HG03103 (cell line): Measurements from ENCODE around the gene LHX1.

Experiments used
- ATAC-seq: cut with Tn5 transposase; IDR thresholded peaks from one replicate; pipeline ENCODE4 v1.9.1; 2021; ENCODE audit warnings: low read depth; ENCODE audit not compliant: unreplicated experiment

Gene LHX1

DNA sequence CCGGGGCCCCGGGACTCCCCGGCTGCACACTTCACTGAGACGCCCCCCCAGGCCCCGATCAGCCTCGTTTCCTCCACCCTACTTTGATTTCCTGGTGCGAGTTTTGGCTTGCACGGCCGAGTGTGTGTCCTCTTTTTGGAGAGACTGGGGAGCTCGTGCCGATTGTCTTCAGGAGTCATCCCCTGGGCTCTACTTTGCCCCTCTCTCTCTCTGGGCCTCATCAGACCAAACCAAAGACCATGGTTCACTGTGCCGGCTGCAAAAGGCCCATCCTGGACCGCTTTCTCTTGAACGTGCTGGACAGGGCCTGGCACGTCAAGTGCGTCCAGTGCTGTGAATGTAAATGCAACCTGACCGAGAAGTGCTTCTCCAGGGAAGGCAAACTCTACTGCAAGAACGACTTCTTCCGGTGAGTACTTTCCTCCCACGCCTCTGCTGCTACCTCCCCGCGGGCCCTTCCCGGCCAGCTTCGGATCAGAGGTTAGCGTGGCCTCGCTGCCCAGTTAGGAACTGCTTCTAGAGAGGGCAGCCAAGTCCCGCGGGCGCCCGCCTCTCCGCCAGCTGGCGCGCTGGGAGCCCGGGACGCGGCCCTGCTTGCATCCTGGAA is 787 bp downstream of the LHX1 start:
- ATAC-seq = no peak

DNA sequence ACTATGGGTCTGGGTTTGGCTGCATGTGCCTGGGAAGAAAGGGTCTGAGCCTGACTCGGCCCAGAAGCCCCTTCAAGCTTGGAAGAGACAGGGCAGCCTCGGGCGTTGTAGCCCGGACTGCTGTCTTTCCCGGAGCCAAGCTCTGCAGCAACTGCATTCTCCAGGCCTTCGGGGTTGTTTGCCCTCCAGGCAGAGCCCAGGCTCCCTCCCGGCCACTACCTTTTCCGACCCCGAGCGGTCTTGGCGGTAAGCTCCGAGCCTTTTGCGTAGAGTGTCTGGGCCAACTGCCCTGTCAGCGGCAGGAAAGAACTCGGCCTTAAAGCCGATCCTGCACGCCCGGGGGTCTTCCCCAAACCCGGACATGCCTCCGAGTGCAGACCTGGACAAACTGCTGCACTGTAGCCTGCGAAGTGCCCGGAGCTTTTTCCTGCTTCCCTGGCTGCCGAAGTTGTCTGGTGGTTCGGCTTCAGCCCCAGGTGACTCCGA is 1.3 kb downstream of the LHX1 start:
- ATAC-seq = no peak

GRCh38 chr17:36939052-36939801 is 2.0 kb downstream of the LHX1 start:
- ATAC-seq = no peak

DNA sequence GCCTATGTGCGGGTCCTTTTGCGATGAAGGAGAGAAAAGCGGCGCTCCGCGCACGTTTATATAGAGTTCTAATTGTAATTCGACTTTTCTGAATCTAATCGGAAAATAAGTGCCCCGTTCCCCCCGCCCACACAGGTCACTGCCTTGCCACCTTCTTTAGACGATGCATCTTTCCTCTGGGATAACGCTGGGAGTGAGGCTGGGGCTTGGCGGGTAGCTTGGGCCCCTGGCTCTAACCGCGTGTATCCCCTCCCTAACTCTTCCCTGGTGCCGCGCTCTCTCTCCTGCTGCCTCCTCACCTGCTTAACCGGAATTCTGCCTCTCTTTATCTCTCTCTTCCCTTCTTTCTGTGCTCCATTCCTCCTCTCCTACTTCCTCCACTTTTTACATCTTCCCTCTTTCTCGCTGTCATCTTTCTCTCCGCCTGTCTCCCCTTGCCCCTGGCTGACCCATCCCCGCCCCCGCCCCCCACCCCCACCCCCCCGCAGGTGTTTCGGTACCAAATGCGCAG is 2.6 kb downstream of the LHX1 start:
- ATAC-seq = no peak

DNA sequence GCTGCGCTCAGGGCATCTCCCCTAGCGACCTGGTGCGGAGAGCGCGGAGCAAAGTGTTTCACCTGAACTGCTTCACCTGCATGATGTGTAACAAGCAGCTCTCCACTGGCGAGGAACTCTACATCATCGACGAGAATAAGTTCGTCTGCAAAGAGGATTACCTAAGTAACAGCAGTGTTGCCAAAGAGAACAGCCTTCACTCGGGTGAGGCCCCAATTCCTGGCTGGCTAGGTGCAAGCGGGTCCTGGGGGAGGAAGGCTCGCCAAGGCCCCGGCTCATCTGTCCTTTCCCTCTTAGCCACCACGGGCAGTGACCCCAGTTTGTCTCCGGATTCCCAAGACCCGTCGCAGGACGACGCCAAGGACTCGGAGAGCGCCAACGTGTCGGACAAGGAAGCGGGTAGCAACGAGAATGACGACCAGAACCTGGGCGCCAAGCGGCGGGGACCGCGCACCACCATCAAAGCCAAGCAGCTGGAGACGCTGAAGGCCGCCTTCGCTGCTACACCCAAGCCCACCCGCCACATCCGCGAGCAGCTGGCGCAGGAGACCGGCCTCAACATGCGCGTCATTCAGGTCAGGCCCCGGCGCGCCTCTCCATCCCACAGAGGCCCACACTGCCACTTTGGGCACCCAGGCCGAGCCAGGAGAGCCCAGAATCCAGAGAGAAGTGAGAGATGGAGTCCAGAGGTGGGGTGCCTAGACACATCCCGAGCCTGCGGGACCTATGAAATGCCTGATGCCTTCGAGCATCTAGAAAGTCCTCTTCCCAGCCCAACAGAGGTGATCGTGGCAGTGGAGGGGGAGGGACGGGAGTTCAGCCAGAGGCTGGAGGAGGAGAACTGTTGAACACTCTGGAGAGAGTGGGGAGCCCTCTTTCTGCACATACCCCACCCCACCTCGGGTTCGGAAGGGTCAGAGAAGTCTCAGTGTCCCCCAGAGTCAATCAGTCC is 3.3 kb downstream of the LHX1 start:
- no peak for ATAC-seq

GRCh38 chr17:36941265-36942010 is 4.2 kb downstream of the LHX1 start:
- ATAC-seq = no peak

DNA sequence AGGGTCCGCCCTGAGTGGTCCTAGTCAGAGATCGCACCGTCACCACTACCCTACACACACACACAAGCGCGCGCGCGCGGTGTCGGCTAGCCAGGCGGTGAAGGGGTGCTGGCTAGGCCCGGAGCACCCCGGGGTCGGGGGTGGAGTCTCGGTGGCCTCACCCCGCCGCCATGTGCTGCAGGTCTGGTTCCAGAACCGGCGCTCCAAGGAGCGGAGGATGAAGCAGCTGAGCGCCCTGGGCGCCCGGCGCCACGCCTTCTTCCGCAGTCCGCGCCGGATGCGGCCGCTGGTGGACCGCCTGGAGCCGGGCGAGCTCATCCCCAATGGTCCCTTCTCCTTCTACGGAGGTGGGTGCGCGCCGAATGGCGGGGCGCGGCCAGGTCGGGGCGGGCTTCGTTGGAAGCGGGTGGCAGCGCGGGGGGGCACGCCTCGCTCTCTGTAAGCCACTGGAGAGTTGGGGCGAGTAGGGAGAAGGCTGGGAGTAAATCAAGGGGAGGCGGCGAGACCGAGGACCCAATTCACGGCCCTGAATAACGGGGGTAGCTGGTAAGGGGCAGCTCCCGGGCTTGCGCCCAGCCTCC is 4.8 kb downstream of the LHX1 start:
- no peak for ATAC-seq

GRCh38 chr17:36942631-36943125 is 5.4 kb downstream of the LHX1 start:
- ATAC-seq = no peak

- no peak for ATAC-seq
Observed at GRCh38 chr17:36943250-36944191, 6.2 kb downstream of the LHX1 start.

GRCh38 chr17:36944553-36944952 is 7.3 kb downstream of the LHX1 start:
- no peak for ATAC-seq

GRCh38 chr17:36945140-36945539 is 7.9 kb downstream of the LHX1 start:
- no peak for ATAC-seq

DNA sequence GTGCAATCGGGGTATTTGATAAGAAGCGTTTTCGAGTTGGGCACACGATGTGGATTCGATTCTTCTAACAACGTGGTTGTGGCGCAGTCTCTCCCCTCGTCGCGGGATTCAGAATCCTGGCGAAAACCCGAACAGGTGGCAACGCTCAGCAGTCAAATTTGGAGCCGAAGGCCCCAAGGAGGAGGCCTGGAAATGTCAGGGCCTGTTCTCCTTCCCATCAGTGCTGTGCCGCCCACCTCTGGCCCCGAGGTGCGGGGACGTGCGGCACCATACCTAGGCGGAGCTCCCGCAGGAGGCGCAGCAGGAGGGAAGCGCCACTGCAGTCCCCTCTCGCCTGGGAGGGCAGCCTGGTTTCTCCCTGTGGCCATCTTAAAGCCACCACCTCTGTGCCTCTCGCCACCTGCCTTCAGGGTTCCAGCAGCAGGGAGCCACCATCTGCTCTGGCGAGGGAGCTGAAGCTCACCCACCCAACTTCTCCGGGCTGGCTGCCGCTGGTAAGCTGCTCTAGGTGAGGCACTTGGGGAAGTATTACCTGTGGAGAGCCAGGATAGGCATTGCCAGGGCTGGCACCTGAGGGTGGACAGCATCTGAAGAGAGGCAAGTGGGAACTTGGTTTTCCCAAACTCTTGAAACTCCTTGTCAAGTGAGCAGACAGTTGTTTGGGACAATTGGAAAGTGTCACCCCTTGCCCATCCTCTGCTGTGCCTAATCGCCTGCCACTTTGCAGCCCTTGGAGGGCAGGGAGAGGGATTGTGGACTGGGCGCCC is 8.9 kb downstream of the LHX1 start:
- ATAC-seq = no peak

- ATAC-seq = no peak
Observed at GRCh38 chr17:36946726-36947091, 9.4 kb downstream of the LHX1 start.

- ATAC-seq = peak; percentile 11
Observed at GRCh38 chr17:36947922-36948716, 10.8 kb downstream of the LHX1 start.

GRCh38 chr17:36948717-36949460 is 11.6 kb downstream of the LHX1 start, which contains the start of gene AATF:
Gene AATF (plus strand): TSS chr17:36948954. CDS start chr17:36949126, 172 bp downstream.
- peak; percentile 85 for ATAC-seq

DNA sequence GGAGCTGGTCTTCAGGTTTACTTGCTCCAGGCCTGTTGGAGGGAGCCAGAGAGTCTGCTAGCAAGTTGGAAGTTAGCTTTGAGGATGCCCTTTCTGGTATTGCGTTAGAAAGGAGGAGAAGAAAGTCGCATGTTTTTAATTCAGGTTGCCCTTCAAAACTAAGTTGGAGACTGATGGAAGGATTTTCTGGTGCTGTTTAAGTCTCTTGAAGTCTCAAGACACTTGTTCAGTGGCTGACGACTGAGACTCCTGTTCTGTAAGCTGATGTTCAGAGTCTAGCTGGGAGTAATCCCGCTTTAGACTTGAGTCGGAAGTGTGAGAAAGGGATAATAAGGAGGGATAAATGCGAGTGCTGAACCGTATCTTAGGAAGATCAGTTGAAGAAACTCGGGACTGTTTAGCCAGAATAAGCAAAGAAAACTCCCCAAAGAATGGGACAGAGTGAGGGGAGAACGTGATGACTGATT is 12.2 kb downstream of the LHX1 start:
- ATAC-seq = no peak
